MM.1S (cell line): Measurements from ENCODE around the gene SLC25A40.
A peak's percentile ranks its signal among the peaks of the same experiment; 100 is the strongest.

Source experiments
- DNase-seq: peaks from one replicate; pipeline ENCODE4 v3.0.0-alpha.2; 2015
- H2AFZ ChIP-seq: fragments of 300-600 bp; sonication (generic); 2 replicates; pipeline ENCODE4 v1.6.0; 2016; ENCODE audit warnings: antibody characterized with exemption, low read length
- H3F3A ChIP-seq: fragments of 300-600 bp; sonication (generic); 2 replicates; pipeline ENCODE4 v1.6.1; 2016; ENCODE audit warnings: mild to moderate bottlenecking, antibody characterized with exemption, low read length, moderate library complexity, mixed read lengths; ENCODE audit not compliant: insufficient read depth
- H3K27ac ChIP-seq: fragments of 300-600 bp; sonication (generic); 2 replicates; pipeline ENCODE4 v1.5.1; 2016; ENCODE audit warnings: mild to moderate bottlenecking, low read length
- H3K27me3 ChIP-seq: fragments of 300-600 bp; sonication (generic); replicated peaks from 2 replicates; pipeline ENCODE4 v1.6.0; 2016; ENCODE audit warnings: low read length; ENCODE audit not compliant: insufficient read depth
- H3K36me3 ChIP-seq: fragments of 300-600 bp; sonication (generic); replicated peaks from 2 replicates; pipeline ENCODE4 v1.6.1; 2016; ENCODE audit warnings: mild to moderate bottlenecking, low read length, mixed read lengths; ENCODE audit not compliant: insufficient read depth
- H3K4me1 ChIP-seq: fragments of 300-600 bp; sonication (generic); 2 replicates; pipeline ENCODE4 v1.6.1; 2016; ENCODE audit warnings: low read length, mixed read lengths
- H3K4me2 ChIP-seq: fragments of 300-600 bp; sonication (generic); 2 replicates; pipeline ENCODE4 v1.6.0; 2016; ENCODE audit warnings: low read depth, low read length
- H3K4me3 ChIP-seq: fragments of 300-600 bp; sonication (generic); 2 replicates; pipeline ENCODE4 v1.5.1; 2016; ENCODE audit warnings: low read length, mixed read lengths
- H3K79me2 ChIP-seq: fragments of 300-600 bp; sonication (generic); 2 replicates; pipeline ENCODE4 v1.6.1; 2016; ENCODE audit warnings: mixed run types, low read length, mixed read lengths
- H3K9ac ChIP-seq: fragments of 300-600 bp; sonication (generic); 2 replicates; pipeline ENCODE4 v1.6.1; 2016; ENCODE audit warnings: low read length, mixed read lengths
- H3K9me2 ChIP-seq: fragments of 300-600 bp; sonication (generic); replicated peaks from 2 replicates; pipeline ENCODE4 v1.6.1; 2016; ENCODE audit warnings: mild to moderate bottlenecking, low read length, mixed read lengths; ENCODE audit not compliant: insufficient read depth
- H3K9me3 ChIP-seq: fragments of 300-600 bp; sonication (generic); replicated peaks from 2 replicates; pipeline ENCODE4 v1.6.1; 2016; ENCODE audit warnings: mild to moderate bottlenecking, low read length, mixed read lengths; ENCODE audit not compliant: insufficient read depth
- H4K20me1 ChIP-seq: fragments of 300-600 bp; sonication (generic); 2 replicates; pipeline ENCODE4 v1.6.1; 2016; ENCODE audit warnings: mild to moderate bottlenecking, low read length, moderate library complexity, mixed read lengths; ENCODE audit not compliant: insufficient read depth
- CTCF ChIP-seq: fragments of 300-600 bp; sonication (generic); IDR thresholded peaks from 2 replicates; pipeline ENCODE4 v1.5.1; 2016; ENCODE audit warnings: antibody characterized with exemption, low read length, mixed read lengths
- EZH2 ChIP-seq: fragments of 300-600 bp; sonication (generic); optimal IDR thresholded peaks from 2 replicates; pipeline ENCODE3; 2017; ENCODE audit warnings: low read depth, mild to moderate bottlenecking, antibody characterized with exemption, low read length, mixed read lengths
- EZH2phosphoT487 ChIP-seq: fragments of 300-600 bp; sonication (generic); IDR thresholded peaks from 2 replicates; pipeline ENCODE4 v1.6.1; 2018; ENCODE audit warnings: antibody characterized with exemption, low read length

SLC25A40 gene

DNA sequence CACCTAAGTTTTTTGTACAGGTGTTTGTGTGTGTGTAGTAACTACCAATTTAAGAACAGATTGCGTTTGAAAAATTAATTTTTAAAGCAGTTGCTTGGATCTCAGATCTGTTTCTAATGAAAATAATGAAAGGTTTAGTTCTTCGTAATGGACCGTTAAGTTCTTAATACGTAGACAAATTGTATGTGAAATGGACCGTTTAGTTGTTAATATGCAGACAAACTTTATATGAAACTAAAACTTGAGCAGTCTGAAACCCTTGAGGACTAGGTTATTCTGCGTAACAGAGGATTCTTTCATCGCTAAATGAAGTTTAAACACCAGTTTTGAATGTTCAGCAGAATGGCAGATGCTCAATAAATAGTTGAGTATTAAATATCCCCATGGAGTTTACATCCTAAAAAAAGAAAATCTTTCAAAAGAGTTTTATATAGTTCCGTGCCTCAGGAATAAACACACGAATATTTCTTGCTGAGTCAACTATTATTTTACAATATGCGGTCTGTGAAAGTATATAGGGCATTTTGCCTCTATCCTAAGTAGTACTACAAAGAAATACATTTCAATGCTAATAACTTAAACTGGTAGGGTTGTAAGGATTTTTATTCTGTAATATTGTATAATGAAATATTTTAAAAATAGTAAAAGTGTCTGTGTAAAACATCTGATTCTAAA, 1.3 kb upstream of the SLC25A40 start:
- H3K4me1 ChIP-seq, result peaks cover 5% of the 10 kb centered on the region; the same call in 1 of the 2 replicates
- peak overlapping the region; percentile 94 for H3K27ac ChIP-seq
- TF ChIP-seq CTCF, result no peak
- no peak for TF ChIP-seq EZH2phosphoT487
- TF ChIP-seq EZH2, result no peak
- H3K4me3 ChIP-seq, result peak overlapping the region; percentile 94
- H3K4me2 ChIP-seq, result peak overlapping the region; percentile 71
- no peaks in the 10 kb centered on the region for H3K9me3 ChIP-seq
- H3K79me2 ChIP-seq, result peaks cover 90% of the 10 kb centered on the region
- no peaks in the 10 kb centered on the region for H3K27me3 ChIP-seq
- peaks cover 20% of the 10 kb centered on the region for H3F3A ChIP-seq
- no peaks in the 10 kb centered on the region for H3K9me2 ChIP-seq
- no peaks in the 10 kb centered on the region; the same call in 1 of the 2 replicates for H4K20me1 ChIP-seq
- DNase-seq, result peak; percentile 39
- peak overlapping the region; percentile 90 for H3K9ac ChIP-seq
- H3K36me3 ChIP-seq, result no peaks in the 10 kb centered on the region; the same call in 1 of the 2 replicates
- H2AFZ ChIP-seq, result peak overlapping the region; percentile 96

- no peak for TF ChIP-seq EZH2
- TF ChIP-seq CTCF, result no peak
- TF ChIP-seq EZH2phosphoT487, result no peak
- peaks cover 90% of the 10 kb centered on the region for H3K79me2 ChIP-seq
- no peaks in the 10 kb centered on the region; the same call in 1 of the 2 replicates for H4K20me1 ChIP-seq
- H3K36me3 ChIP-seq, result no peaks in the 10 kb centered on the region; the same call in 1 of the 2 replicates
- peak overlapping the region; percentile 71 for H3K4me2 ChIP-seq
- H2AFZ ChIP-seq, result peak overlapping the region; percentile 96
- peak overlapping the region; percentile 94 for H3K4me3 ChIP-seq
- no peaks in the 10 kb centered on the region for H3K27me3 ChIP-seq
- peaks cover 20% of the 10 kb centered on the region for H3F3A ChIP-seq
- H3K9ac ChIP-seq, result peak overlapping the region; percentile 90
- H3K27ac ChIP-seq, result peak overlapping the region; percentile 94
- H3K4me1 ChIP-seq, result peaks cover 5% of the 10 kb centered on the region; the same call in 1 of the 2 replicates
- no peaks in the 10 kb centered on the region for H3K9me3 ChIP-seq
- no peaks in the 10 kb centered on the region for H3K9me2 ChIP-seq
- DNase-seq, result peak; percentile 71
Measured at GRCh38 chr7:87876869-87877234, 692 bp upstream of the SLC25A40 start.

GRCh38 chr7:87875151-87876039, 765 bp downstream of the SLC25A40 start:
- peak; percentile 24 for DNase-seq
- peaks cover 20% of the 10 kb centered on the region for H3F3A ChIP-seq
- H3K9me2 ChIP-seq, result no peaks in the 10 kb centered on the region
- TF ChIP-seq EZH2phosphoT487 (no peak), EZH2 (no peak), CTCF (no peak)
- no peaks in the 10 kb centered on the region; the same call in 1 of the 2 replicates for H4K20me1 ChIP-seq
- no peaks in the 10 kb centered on the region for H3K27me3 ChIP-seq
- peak overlapping the region; percentile 94 for H3K4me3 ChIP-seq
- peaks cover 5% of the 10 kb centered on the region; the same call in 1 of the 2 replicates for H3K4me1 ChIP-seq
- peak overlapping the region; percentile 89 for H2AFZ ChIP-seq
- peak overlapping the region; percentile 84 for H3K4me2 ChIP-seq
- peaks cover 90% of the 10 kb centered on the region for H3K79me2 ChIP-seq
- no peaks in the 10 kb centered on the region for H3K9me3 ChIP-seq
- H3K9ac ChIP-seq, result peak overlapping the region; percentile 89
- H3K27ac ChIP-seq, result peak overlapping the region; percentile 94
- H3K36me3 ChIP-seq, result peaks cover 8% of the 10 kb centered on the region; the same call in 1 of the 2 replicates
